ENCODE data around the gene ALG3. TPM values are rescaled to one million over a fixed set of nuclear protein-coding genes. Genes with fewer than 3 reads are reported as not detected.

ALG3 gene
- total and polyA plus RNA-seq, 2 experiments from 2014 or later = 76.9 to 109 TPM

GRCh38 chr3:184231671-184232070 is 17.1 kb downstream of the ALG3 start:
- Mint-ChIP-seq H3K27me3 (ENCODE audit: insufficient read depth, low read depth, poor library complexity) (peaks cover 58% of the 10 kb centered on the region), H3K36me3 (ENCODE audit: low read depth) (no peaks in the 10 kb centered on the region; the same call in 2 of the 3 replicates), H3K27ac (no peak overlapping the region), H3K4me1 (peaks cover 9% of the 10 kb centered on the region), H3K9me3 (no peaks in the 10 kb centered on the region; the same call in 2 of the 3 replicates), H3K4me3 (peak overlapping the region; percentile 53; the same call in 2 of the 3 replicates)
- Histone ChIP-seq H3K4me3 (no peak overlapping the region), H3K9me2 (ENCODE audit: insufficient read depth) (no peaks in the 10 kb centered on the region), H4K20me1 (replicated peaks; ENCODE audit: insufficient read depth) (0 out of 2 replicates have a peak, but pooled peaks cover 6% of the 10 kb centered on the region), H3K36me3 (ENCODE audit: insufficient read depth) (no peaks in the 10 kb centered on the region), H3K4me1 (ENCODE audit: insufficient read depth) (no peaks in the 10 kb centered on the region), H3K27ac (ENCODE audit: low read depth) (no peak overlapping the region), H3K4me2 (no peak overlapping the region), H2AFZ (no peak overlapping the region), H3K79me2 (replicated peaks; ENCODE audit: insufficient read depth) (no peaks in the 10 kb centered on the region), H3K27me3 (ENCODE audit: insufficient read depth) (peaks cover 75% of the 10 kb centered on the region), H3F3A (replicated peaks; ENCODE audit: low read depth) (no peaks in the 10 kb centered on the region)
- no peak for DNase-seq (ENCODE audit: low spot score)
- ATAC-seq = no peak
- TF ChIP-seq CREB1 (CRISPR knock-in tag; IDR thresholded peaks at IDR 0.05; ENCODE audit: low read depth) = no peak

DNA sequence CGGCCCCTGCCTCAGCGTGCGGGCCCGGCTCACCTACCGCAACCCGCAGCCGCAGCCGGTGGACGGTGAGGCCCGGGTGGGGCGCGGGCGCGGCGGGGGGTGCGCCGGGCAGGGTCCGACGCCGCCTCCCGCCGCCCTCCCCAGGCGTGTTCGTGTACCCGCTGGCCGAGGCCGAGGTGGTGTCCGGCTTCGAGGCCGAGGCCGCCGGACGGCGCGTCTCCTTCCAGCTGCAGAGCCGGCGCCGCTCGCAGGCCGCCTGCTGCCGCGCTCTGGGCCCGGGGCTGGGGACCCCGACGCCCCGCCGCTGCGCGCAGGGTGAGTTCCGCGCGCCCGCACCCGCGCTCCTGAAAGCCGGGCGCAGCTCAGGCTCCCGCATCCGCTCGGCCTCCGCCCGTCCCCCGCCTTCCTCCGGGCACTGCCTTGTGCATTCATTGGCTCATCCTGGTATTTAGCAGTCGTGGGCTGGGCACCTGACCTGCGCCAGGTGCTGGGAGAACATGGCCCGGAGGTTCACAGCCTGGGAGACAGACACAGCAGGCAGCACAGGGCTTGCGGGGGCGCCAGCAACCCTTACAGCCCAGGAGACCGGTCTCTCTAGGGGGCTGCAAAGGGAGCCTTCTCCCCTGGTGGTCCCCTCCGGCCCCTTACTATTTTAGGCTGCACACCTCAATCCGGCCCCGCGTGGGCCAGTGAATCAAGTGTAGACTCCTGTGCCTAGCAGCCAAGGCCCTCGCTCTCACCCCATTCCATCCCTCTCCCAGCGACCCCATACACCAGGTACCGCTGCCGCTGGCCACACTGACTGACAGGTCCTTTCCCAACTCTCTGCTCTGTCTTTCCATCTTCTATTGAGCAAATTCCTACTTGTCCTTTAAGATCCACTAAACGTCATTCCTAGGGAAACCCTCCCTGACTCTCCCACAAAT is 17.9 kb downstream of the ALG3 start:
- DNase-seq (ENCODE audit: low spot score) (peak; percentile 65), ATAC-seq (peak; percentile 18)
- Histone ChIP-seq H2AFZ (peak overlapping the region; percentile 43; the same call in 1 of the 2 replicates), H3K36me3 (ENCODE audit: insufficient read depth) (no peaks in the 10 kb centered on the region), H3F3A (replicated peaks; ENCODE audit: low read depth) (no peaks in the 10 kb centered on the region), H3K27ac (ENCODE audit: low read depth) (no peak overlapping the region), H3K4me3 (peak overlapping the region; percentile 63), H3K79me2 (replicated peaks; ENCODE audit: insufficient read depth) (no peaks in the 10 kb centered on the region), H4K20me1 (replicated peaks; ENCODE audit: insufficient read depth) (0 out of 2 replicates have a peak, but pooled peaks cover 6% of the 10 kb centered on the region), H3K4me2 (peak overlapping the region; percentile 90), H3K9me2 (ENCODE audit: insufficient read depth) (no peaks in the 10 kb centered on the region), H3K27me3 (ENCODE audit: insufficient read depth) (peaks cover 78% of the 10 kb centered on the region), H3K4me1 (ENCODE audit: insufficient read depth) (no peaks in the 10 kb centered on the region)
- peaks cover 58% of the 10 kb centered on the region for H3K27me3 Mint-ChIP-seq (ENCODE audit: insufficient read depth, low read depth, poor library complexity)
- H3K4me3 Mint-ChIP-seq = peak overlapping the region; percentile 53
- peaks cover 7% of the 10 kb centered on the region for H3K4me1 Mint-ChIP-seq
- no peaks in the 10 kb centered on the region; the same call in 2 of the 3 replicates for H3K36me3 Mint-ChIP-seq (ENCODE audit: low read depth)
- peak; percentile 11 for TF ChIP-seq EZH2phosphoT487 (IDR thresholded peaks at IDR 0.05; ENCODE audit: unreplicated experiment)
- TF ChIP-seq, protein P1, sequence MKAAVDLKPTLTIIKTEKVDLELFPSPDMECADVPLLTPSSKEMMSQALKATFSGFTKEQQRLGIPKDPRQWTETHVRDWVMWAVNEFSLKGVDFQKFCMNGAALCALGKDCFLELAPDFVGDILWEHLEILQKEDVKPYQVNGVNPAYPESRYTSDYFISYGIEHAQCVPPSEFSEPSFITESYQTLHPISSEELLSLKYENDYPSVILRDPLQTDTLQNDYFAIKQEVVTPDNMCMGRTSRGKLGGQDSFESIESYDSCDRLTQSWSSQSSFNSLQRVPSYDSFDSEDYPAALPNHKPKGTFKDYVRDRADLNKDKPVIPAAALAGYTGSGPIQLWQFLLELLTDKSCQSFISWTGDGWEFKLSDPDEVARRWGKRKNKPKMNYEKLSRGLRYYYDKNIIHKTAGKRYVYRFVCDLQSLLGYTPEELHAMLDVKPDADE (IDR thresholded peaks at IDR 0.05) = no peak
- peak; percentile 85 for TF ChIP-seq EZH2 (IDR thresholded peaks at IDR 0.05; ENCODE audit: low read depth, unreplicated experiment)
- no peak for TF ChIP-seq ZNF331 (CRISPR knock-in tag; IDR thresholded peaks at IDR 0.05; ENCODE audit: low read depth)
- H3K9me3 Mint-ChIP-seq = no peaks in the 10 kb centered on the region; the same call in 2 of the 3 replicates
- no peak overlapping the region for H3K27ac Mint-ChIP-seq

DNA sequence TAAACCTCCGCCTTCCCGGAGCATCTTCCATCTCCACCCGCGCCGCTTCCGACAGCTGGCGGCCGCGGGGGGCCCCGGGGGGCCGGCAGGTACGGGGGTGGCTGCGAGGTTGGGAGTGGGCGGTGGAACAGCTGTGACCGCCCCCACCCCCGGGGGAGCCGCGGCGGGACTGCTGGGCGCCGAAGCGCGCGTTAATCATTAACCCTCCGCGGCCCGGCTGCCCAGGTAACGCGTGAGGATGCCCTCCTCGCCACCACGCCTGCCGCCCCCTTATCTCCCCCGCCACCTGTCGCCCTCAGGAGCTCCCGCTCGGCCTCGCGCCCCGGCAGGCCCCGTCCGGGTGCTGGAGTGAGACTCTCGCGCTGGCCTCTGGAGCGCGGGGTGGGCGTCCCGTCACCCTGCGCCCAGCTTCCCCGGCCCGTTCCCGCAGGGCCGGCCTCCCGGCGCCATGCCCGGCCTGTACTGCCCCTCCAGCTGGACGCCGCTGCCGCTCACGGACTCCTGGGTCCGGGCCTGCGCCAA is 18.6 kb downstream of the ALG3 start:
- no peak overlapping the region; the same call in 2 of the 3 replicates for H3K4me3 Mint-ChIP-seq
- no peaks in the 10 kb centered on the region for H3K79me2 ChIP-seq (replicated peaks; ENCODE audit: insufficient read depth)
- no peak overlapping the region for H3K27ac Mint-ChIP-seq
- H3K4me1 ChIP-seq (ENCODE audit: insufficient read depth) = no peaks in the 10 kb centered on the region
- H4K20me1 ChIP-seq (replicated peaks; ENCODE audit: insufficient read depth) = 0 out of 2 replicates have a peak, but pooled peaks cover 6% of the 10 kb centered on the region
- H3K27me3 ChIP-seq (ENCODE audit: insufficient read depth) = peaks cover 82% of the 10 kb centered on the region
- H3K4me3 ChIP-seq = peak overlapping the region; percentile 63
- no peaks in the 10 kb centered on the region; the same call in 2 of the 3 replicates for H3K36me3 Mint-ChIP-seq (ENCODE audit: low read depth)
- peaks cover 5% of the 10 kb centered on the region for H3K4me1 Mint-ChIP-seq
- H3K36me3 ChIP-seq (ENCODE audit: insufficient read depth) = no peaks in the 10 kb centered on the region
- H3K4me2 ChIP-seq = peak overlapping the region; percentile 90
- no peak overlapping the region for H3K27ac ChIP-seq (ENCODE audit: low read depth)
- peak overlapping the region; percentile 91 for H2AFZ ChIP-seq
- peaks cover 58% of the 10 kb centered on the region for H3K27me3 Mint-ChIP-seq (ENCODE audit: insufficient read depth, low read depth, poor library complexity)
- no peaks in the 10 kb centered on the region for H3K9me2 ChIP-seq (ENCODE audit: insufficient read depth)
- DNase-seq (ENCODE audit: low spot score) = peak; percentile 44
- H3F3A ChIP-seq (replicated peaks; ENCODE audit: low read depth) = no peaks in the 10 kb centered on the region
- no peaks in the 10 kb centered on the region; the same call in 2 of the 3 replicates for H3K9me3 Mint-ChIP-seq
- ATAC-seq = peak; percentile 12
- TF ChIP-seq ZNF462 (CRISPR knock-in tag; IDR thresholded peaks at IDR 0.05) (no peak), EZH2 (IDR thresholded peaks at IDR 0.05; ENCODE audit: low read depth, unreplicated experiment) (peak; percentile 1)

All from GM23338 (cell line).